Hematopoietic multipotent progenitor cell (in vitro differentiated cells): Measurements from ENCODE around the gene P2RX2. TPM values are rescaled to one million over a fixed set of nuclear protein-coding genes. Genes with fewer than 3 reads are reported as not detected.

Source experiments
- DNase-seq, 3 donors: peaks; one replicate each; pipeline ENCODE4 v3.0.0-alpha.2; 2011 to 2015; ENCODE audit warnings: low read depth in 2 of 3, low spot score in 2 of 3
- small RNA-seq: library from RNA; depleted of rRNA; stranded (forward); fragments of <200 nt; gene quantifications from one replicate; pipeline ENCODE3, GENCODE V24; 2012
- total RNA-seq: library from RNA; depleted of rRNA; stranded (reverse); fragments of >200 nt; gene quantifications from one replicate; pipeline ENCODE4 v1.2.3, GENCODE V29; 2012

Gene P2RX2
- total RNA-seq, 1 donor, result not detected

- DNase-seq, result no peak
These were observed 38.6 kb downstream of the P2RX2 start for GRCh38 chr12:132657004-132657727.

GRCh38 chr12:132658149-132658894 is 39.7 kb downstream of the P2RX2 start:
- DNase-seq, result peak in 2 of 3 donors; percentile 89 to 97

DNA sequence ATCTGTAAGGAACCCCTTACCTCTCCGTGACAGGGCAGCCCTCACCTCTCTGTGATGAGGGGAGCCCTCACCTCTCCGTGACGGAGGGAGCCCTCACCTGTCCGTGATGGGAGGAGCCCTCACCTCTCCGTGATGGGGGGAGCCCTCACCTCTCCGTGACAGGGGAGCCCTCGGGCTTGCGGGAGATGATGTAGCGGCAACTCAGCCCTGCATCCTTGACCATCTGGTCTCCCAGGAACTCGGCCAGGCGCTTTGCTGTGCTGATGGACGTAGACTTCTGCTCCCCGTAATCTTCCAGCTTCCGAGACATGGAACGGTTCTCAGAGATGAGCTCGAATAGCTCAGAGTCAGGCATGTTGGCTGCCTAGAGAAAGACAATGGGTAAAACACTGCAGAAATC is 40.6 kb downstream of the P2RX2 start:
- DNase-seq, result no peak

GRCh38 chr12:132660052-132660451 is 41.5 kb downstream of the P2RX2 start:
- peak in 2 of 3 donors; percentile 28 to 36 for DNase-seq

DNA sequence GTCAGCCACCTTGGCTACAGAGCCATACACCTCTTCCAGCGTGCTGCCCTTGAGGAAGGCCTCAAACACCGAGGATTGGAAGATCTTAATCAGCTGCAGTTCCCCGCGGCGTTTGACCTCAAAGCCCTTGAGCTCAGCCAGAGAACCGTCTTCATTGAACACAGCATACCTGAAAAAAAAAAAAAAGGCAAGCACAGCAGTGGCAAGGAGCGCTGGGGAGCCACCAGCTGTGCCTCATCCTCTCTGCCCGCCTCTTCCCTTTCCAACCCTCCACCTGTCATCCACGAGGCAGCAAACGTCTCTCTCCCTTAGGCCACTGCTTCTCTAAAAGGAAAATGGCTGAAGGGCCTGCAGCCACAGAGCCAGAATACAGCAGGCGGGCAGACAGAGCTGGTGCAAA is 42.4 kb downstream of the P2RX2 start:
- no peak for DNase-seq

DNA sequence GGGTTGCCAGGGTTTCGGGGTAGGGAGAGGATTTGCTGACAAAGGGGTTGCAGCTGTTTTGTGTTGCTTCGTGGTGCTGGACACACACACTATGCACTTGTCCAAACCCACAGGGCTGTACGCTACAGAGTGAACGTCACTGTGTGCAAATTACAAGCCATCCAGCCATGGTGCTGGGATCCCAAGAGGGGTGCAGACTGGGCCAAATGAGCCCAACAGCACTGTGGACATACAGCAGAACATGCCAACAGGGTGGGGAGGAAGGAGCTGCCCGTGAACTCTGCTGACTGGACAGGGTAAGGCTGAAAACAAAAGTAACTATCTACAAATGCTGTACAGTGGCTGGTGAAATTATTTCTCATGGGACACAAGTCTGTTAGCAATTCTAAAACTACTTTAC is 43.4 kb downstream of the P2RX2 start:
- no peak for DNase-seq

- DNase-seq, result no peak
These were observed 44.6 kb downstream of the P2RX2 start for GRCh38 chr12:132662901-132663755.

- DNase-seq, result no peak
These were observed 45.9 kb downstream of the P2RX2 start for GRCh38 chr12:132664206-132665148.

DNA sequence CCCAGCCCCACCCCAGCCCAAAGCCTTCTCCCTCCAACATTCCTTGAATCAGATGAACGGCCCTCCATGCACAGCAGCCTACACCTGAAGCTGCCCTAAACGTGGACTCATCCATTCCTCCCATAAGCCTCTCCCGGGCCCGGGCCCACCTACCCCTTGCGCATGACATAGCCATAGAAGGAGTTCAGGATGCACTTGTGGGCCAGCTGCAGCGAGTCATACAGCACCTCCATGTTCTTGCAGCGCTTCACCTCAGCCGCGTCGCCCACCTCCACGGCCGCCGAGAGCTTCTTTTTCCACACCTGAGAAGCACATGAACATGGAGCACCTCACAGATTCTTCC is 46.5 kb downstream of the P2RX2 start:
- no peak for DNase-seq

- no peak for DNase-seq
These were observed 47.2 kb downstream of the P2RX2 start for GRCh38 chr12:132665794-132666193.

- no peak for DNase-seq
These were observed 49.9 kb downstream of the P2RX2 start for GRCh38 chr12:132668191-132669088.

DNA sequence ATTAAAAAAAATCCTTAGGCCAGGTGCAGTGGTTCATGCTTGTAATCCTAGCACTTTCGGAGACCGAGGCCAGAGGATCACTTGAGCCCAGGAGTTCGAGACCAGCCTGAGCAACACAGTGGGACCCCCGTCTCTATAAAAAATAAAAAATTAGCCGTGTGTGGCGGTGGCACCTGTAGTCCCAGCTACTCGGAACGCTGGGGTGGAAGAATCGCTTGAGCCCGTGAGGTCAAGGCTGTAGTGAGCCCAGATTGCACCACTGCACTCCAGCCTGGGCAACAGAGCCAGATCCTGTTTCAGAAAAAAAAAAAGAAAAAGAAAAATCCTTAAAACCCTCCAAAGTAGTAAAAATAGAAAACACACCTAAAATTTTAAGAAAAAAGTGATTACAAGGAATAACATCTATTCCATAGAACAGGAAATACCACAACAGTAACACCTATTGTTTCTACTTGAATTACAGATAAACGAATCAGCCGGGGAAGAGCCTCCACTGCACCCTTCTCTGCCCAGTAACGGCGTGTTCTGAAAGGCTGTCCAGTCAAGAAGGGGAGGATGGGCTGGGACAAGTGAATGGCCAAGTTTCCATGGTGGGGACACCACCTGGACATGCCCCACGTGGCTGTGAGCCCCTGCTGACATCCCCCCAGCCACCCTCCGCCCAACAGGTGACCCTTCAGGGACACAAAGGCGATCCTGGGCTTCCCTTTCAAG is 50.7 kb downstream of the P2RX2 start:
- DNase-seq, result no peak

Small RNA genes lying within 50 kb of the gene (small RNA-seq; reads per million reads assigned to genes)
- gene MIR6763, result not detected

Other genes with a start within 250 kb of the P2RX2 start
- gene FBRSL1, start 128.6 kb upstream of the P2RX2 start, total RNA-seq, result 23.7 TPM
- gene LRCOL1, start 8.2 kb upstream of the P2RX2 start, total RNA-seq, result 0.54 TPM
- 108 TPM for gene POLE, start 68.6 kb downstream of the P2RX2 start, total RNA-seq
- gene PXMP2, start 68.8 kb downstream of the P2RX2 start, total RNA-seq, result 21.0 TPM
- gene PGAM5, start 92.1 kb downstream of the P2RX2 start, total RNA-seq, result 61.7 TPM
- 97.8 TPM for gene ANKLE2, start 143.1 kb downstream of the P2RX2 start, total RNA-seq
- 50.4 TPM for gene GOLGA3, start 210.1 kb downstream of the P2RX2 start, total RNA-seq